Panc1 (cell line): ENCODE measurements around the gene JAZF1.

Source experiments
- CTCF ChIP-seq: fragments of 450-650 bp; IDR thresholded peaks from 2 replicates; pipeline ENCODE4 v1.5.1; 2017; ENCODE audit warnings: mild to moderate bottlenecking
- SIN3A ChIP-seq: IDR thresholded peaks from 2 replicates; pipeline ENCODE4 v1.6.1; 2012; ENCODE audit warnings: low read depth, mild to moderate bottlenecking, low read length, moderate library complexity, borderline replicate concordance; ENCODE audit not compliant: insufficient read depth

DNA sequence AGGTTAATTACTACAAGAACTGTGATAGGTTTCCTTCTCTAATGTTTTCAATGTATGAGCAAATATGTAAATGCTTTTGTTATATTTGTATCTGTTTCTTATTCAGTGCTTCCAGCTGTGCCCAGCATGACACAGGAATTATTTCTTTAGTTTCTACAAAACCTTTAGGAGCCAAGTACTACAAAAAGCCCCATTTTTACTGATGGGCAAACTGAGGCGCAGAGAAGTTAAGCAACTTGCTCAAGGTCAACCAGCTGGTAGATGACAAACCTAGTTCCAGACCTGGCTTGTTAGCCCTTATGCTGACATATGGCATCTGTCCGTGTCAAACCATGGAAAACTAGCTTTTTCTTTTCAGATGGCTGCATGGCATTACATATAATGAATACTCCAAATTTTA lies 134.6 kb downstream of the JAZF1 start:
- TF ChIP-seq SIN3A (no peak), CTCF (no peak)
